Uterus (tissue), 2 donors: ENCODE results near the gene EIF4H.
"Not testable (repeated sequence)": the region's sequence is repeated elsewhere in the genome, so short reads cannot be mapped to it uniquely, and the experiment has no call there.

Experiments
- CTCF ChIP-seq, 4 experiments: fragments of 200-600 bp in 2 of 4; fragments of 450-650 bp in 2 of 4; sonication (generic) in 2 of 4; IDR thresholded peaks; one replicate each; pipeline ENCODE4 v1.5.1; 2016 to 2019; ENCODE audit warnings: antibody characterized with exemption in 4 of 4, mild to moderate bottlenecking in 2 of 4, moderate library complexity in 1 of 4
- POLR2A ChIP-seq, 2 donors: fragments of 450-650 bp; IDR thresholded peaks; one replicate each; pipeline ENCODE4 v1.6.1; 2016; ENCODE audit warnings: antibody characterized with exemption in 2 of 2, mild to moderate bottlenecking in 1 of 2, moderate library complexity in 1 of 2

- TF ChIP-seq POLR2A, CTCF (IDR thresholded peaks at IDR 0.05): not testable (repeated sequence)
Measured at GRCh38 chr7:74206052-74206451, 31.9 kb downstream of the EIF4H start.
